Panc1 (cell line): ENCODE results near the gene POLK. TPM values are rescaled to one million over a fixed set of nuclear protein-coding genes. Genes with fewer than 3 reads are reported as not detected.

Source experiments
- ATAC-seq: fragments of 200-7000 bp; cut with Tn5 transposase; 2 replicates; pipeline ENCODE4 v1.9.1; 2020; ENCODE audit warnings: mild to moderate bottlenecking, moderate library complexity
- BruUV-seq: library from RNA; stranded (reverse); fragments of 400-500 nt; replicated peaks from 2 replicates; lab custom pipeline; 2021; lab: Mats Ljungman, UMichigan
- CTCF ChIA-PET: fragments of 300-600 bp; sonication (Branson Sonifier 250); formaldehyde crosslinking; loops from one replicate; lab custom pipeline; 2022; ENCODE audit warnings: antibody characterized with exemption; lab: Charles Lee
- POLR2A ChIA-PET: fragments of 300-600 bp; sonication (Branson Sonifier 250); formaldehyde crosslinking; loops from one replicate; lab custom pipeline; 2022; ENCODE audit warnings: antibody characterized with exemption; lab: Charles Lee
- DNase-seq: peaks from one replicate; pipeline ENCODE4 v3.0.0-alpha.2; 2010; ENCODE audit warnings: low read depth, low spot score
- H3K27ac ChIP-seq: 2 replicates; pipeline ENCODE4 v1.5.1; 2011; ENCODE audit warnings: mild to moderate bottlenecking, low read length, inconsistent platforms
- H3K27me3 ChIP-seq: fragments of 200-500 bp; sonication (Bioruptor generic); 2 replicates; pipeline ENCODE4 v1.6.0; 2014; ENCODE audit warnings: low read length, inconsistent platforms; ENCODE audit not compliant: control insufficient read depth, insufficient read depth
- H3K36me3 ChIP-seq: fragments of 200-500 bp; sonication (Bioruptor generic); 2 replicates; pipeline ENCODE4 v1.5.1; 2014; ENCODE audit warnings: inconsistent platforms, mild to moderate bottlenecking, low read length, moderate library complexity; ENCODE audit not compliant: control insufficient read depth, insufficient read depth
- H3K4me1 ChIP-seq: 2 replicates; pipeline ENCODE4 v1.5.1; 2011; ENCODE audit warnings: inconsistent platforms, mild to moderate bottlenecking, low read length, moderate library complexity; ENCODE audit not compliant: control insufficient read depth, insufficient read depth
- H3K4me3 ChIP-seq, 2 experiments: 2 replicates each; pipeline ENCODE4 v1.5.1; 2011 to 2012; ENCODE audit warnings: low read depth in 2 of 2, low read length in 2 of 2, mild to moderate bottlenecking in 2 of 2, inconsistent platforms in 1 of 2, moderate library complexity in 1 of 2
- H3K9me3 ChIP-seq: fragments of 200-500 bp; sonication (Bioruptor generic); 2 replicates; pipeline ENCODE4 v1.5.1; 2014; ENCODE audit warnings: low read depth, mild to moderate bottlenecking, inconsistent platforms, low read length, moderate library complexity; ENCODE audit not compliant: control insufficient read depth, insufficient read depth
- POLR2AphosphoS5 ChIP-seq: IDR thresholded peaks from 2 replicates; pipeline ENCODE4 v1.6.1; 2012; ENCODE audit warnings: mild to moderate bottlenecking, low read depth, low read length, moderate library complexity
- REST ChIP-seq, 2 experiments: IDR thresholded peaks; 2 replicates each; pipeline ENCODE4 v1.6.1; 2011 to 2012; ENCODE audit warnings: low read depth in 2 of 2, control low read depth in 1 of 2, low read length in 1 of 2, mild to moderate bottlenecking in 1 of 2, moderate library complexity in 1 of 2; ENCODE audit not compliant: insufficient read depth in 1 of 2
- SIN3A ChIP-seq: IDR thresholded peaks from 2 replicates; pipeline ENCODE4 v1.6.1; 2012; ENCODE audit warnings: low read depth, mild to moderate bottlenecking, low read length, moderate library complexity, borderline replicate concordance; ENCODE audit not compliant: insufficient read depth
- TCF7L2 ChIP-seq: IDR thresholded peaks from 2 replicates; pipeline ENCODE4 v1.6.1; 2011; ENCODE audit warnings: mild to moderate bottlenecking, low read depth, low read length, inconsistent platforms
- in situ Hi-C: cut with HindIII; loops from 2 replicates; pipeline ENCODE4 v1.10.0; 2016; ENCODE audit warnings: low sequenced_read_pairs, low pct_unique_long_range_greater_than_20kb
- intact Hi-C: fragments of 100-400 bp; cut with micrococcal nuclease; formaldehyde crosslinking; loops from one replicate; pipeline ENCODE4 v1.10.0; 2022; ENCODE audit not compliant: unreplicated experiment
- total RNA-seq: library from RNA; stranded (reverse); gene quantifications from one replicate; pipeline ENCODE4 v1.2.1, GENCODE V29; 2021; ENCODE audit not compliant: unreplicated experiment
- TF ChIP-seq, protein P1 (sequence below): fragments of 450-650 bp; IDR thresholded peaks from 2 replicates; pipeline ENCODE4 v1.5.1; 2017; ENCODE audit warnings: mild to moderate bottlenecking

POLK gene
- total RNA-seq, 1 experiment from 2014 or later, result 21.3 TPM

GRCh38 chr5:75468593-75468992, 43.1 kb upstream of the POLK start:
- no peak for ATAC-seq

DNA sequence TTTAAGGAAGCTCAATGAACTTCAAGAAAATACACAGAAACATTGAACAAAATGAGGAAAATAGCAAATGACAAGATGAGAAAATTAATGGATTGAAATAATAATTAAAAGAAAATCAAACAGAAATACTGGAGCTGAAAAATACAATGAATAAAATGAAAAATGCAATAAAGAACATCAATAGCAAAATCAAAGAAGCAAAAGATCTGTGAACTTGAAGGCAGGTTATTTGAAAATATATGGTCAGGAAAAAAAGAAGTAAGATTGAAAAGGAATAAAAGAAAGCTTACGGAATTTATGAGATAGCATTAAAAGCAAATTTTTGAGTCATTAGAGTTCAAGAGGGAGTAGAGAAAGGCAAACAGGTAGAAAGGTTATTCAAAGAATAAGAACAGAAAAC, 42.7 kb upstream of the POLK start:
- no peak for TF ChIP-seq SIN3A
- no peak for TF ChIP-seq TCF7L2
- no peak for TF ChIP-seq REST (IDR thresholded peaks at IDR 0.05; ENCODE audit: insufficient read depth in 1 of 2, low read depth in 2 of 2, low read length in 1 of 2)
- TF ChIP-seq, protein P1, sequence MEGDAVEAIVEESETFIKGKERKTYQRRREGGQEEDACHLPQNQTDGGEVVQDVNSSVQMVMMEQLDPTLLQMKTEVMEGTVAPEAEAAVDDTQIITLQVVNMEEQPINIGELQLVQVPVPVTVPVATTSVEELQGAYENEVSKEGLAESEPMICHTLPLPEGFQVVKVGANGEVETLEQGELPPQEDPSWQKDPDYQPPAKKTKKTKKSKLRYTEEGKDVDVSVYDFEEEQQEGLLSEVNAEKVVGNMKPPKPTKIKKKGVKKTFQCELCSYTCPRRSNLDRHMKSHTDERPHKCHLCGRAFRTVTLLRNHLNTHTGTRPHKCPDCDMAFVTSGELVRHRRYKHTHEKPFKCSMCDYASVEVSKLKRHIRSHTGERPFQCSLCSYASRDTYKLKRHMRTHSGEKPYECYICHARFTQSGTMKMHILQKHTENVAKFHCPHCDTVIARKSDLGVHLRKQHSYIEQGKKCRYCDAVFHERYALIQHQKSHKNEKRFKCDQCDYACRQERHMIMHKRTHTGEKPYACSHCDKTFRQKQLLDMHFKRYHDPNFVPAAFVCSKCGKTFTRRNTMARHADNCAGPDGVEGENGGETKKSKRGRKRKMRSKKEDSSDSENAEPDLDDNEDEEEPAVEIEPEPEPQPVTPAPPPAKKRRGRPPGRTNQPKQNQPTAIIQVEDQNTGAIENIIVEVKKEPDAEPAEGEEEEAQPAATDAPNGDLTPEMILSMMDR, result no peak
- TF ChIP-seq POLR2AphosphoS5, result no peak
- no peaks in the 10 kb centered on the region for H3K27me3 ChIP-seq
- CTCF ChIA-PET, result no interaction called here
- no peak for DNase-seq
- no peaks in the 10 kb centered on the region for H3K36me3 ChIP-seq
- H3K4me3 ChIP-seq, result no peak overlapping the region
- BruUV-seq, result no TSS peak
- POLR2A ChIA-PET, result no interaction called here
- no peak overlapping the region for H3K27ac ChIP-seq
- H3K4me1 ChIP-seq, result no peaks in the 10 kb centered on the region
- peaks cover 24% of the 10 kb centered on the region for H3K9me3 ChIP-seq
- ATAC-seq, result no peak
- in situ Hi-C loops, result no loop called here
- intact Hi-C loops, result no loop called here

More at GRCh38 chr5:75468593-75468992, 43.1 kb upstream of the POLK start:
- Histone ChIP-seq H3K4me3 (no peak overlapping the region), H3K4me1 (no peaks in the 10 kb centered on the region), H3K9me3 (peaks cover 24% of the 10 kb centered on the region), H3K27me3 (no peaks in the 10 kb centered on the region), H3K36me3 (no peaks in the 10 kb centered on the region), H3K27ac (no peak overlapping the region)
- ChIA-PET POLR2A (no interaction called here), CTCF (no interaction called here)
- TF ChIP-seq SIN3A (no peak), POLR2AphosphoS5 (no peak), REST (IDR thresholded peaks at IDR 0.05; ENCODE audit: insufficient read depth in 1 of 2, low read depth in 2 of 2, low read length in 1 of 2) (no peak), TCF7L2 (no peak)
- TF ChIP-seq, protein P1, result no peak
- in situ Hi-C loops, result no loop called here
- no peak for DNase-seq
- BruUV-seq, result no TSS peak
- intact Hi-C loops, result no loop called here
